ENCODE results near the gene FANK1.
"Not testable (repeated sequence)": the region's sequence is repeated elsewhere in the genome, so short reads cannot be mapped to it uniquely, and the experiment has no call there.

FANK1 gene

GRCh38 chr10:125955766-125956165, 59.4 kb downstream of the FANK1 start:
- no peak overlapping the region for H3K4me3 ChIP-seq
- no peaks in the 10 kb centered on the region for H3K36me3 ChIP-seq
- intact Hi-C loops (cut with DNase I; ENCODE audit: low total_unique reads): no loop called here
- no peaks in the 10 kb centered on the region for H3K4me1 ChIP-seq
- no peaks in the 10 kb centered on the region for H3K27me3 ChIP-seq
- no peak for DNase-seq
- H3K9me3 ChIP-seq: peaks cover 0 to 50% (median 21%) of the 10 kb centered on the region in 3 donors
- no peak for TF ChIP-seq CTCF (IDR thresholded peaks at IDR 0.05)
- H3K27ac ChIP-seq: no peak overlapping the region

- intact Hi-C loops (cut with DNase I; ENCODE audit: low total_unique reads): no loop called here
- H3K27me3 ChIP-seq: no peaks in the 10 kb centered on the region
- no peak for TF ChIP-seq CTCF (IDR thresholded peaks at IDR 0.05)
These were observed 65.4 kb downstream of the FANK1 start for GRCh38 chr10:125961743-125962142.

GRCh38 chr10:125962200-125962599, 65.8 kb downstream of the FANK1 start:
- H3K4me1 ChIP-seq: no peaks in the 10 kb centered on the region
- peaks cover 0 to 3% (median 0%) of the 10 kb centered on the region in 3 donors for H3K9me3 ChIP-seq
- no peak for TF ChIP-seq CTCF (IDR thresholded peaks at IDR 0.05)
- intact Hi-C loops (cut with DNase I; ENCODE audit: low total_unique reads): no loop called here
- H3K36me3 ChIP-seq: no peaks in the 10 kb centered on the region
- no peak overlapping the region for H3K27ac ChIP-seq
- DNase-seq: no peak
- no peaks in the 10 kb centered on the region for H3K27me3 ChIP-seq
- no peak overlapping the region for H3K4me3 ChIP-seq

More at GRCh38 chr10:125961743-125962142, 65.4 kb downstream of the FANK1 start:
- no peak overlapping the region for H3K4me3 ChIP-seq
- no peaks in the 10 kb centered on the region for H3K4me1 ChIP-seq
- H3K9me3 ChIP-seq: peaks cover 0 to 4% (median 3%) of the 10 kb centered on the region in 3 donors
- H3K27ac ChIP-seq: no peak overlapping the region
- DNase-seq: no peak
- no peaks in the 10 kb centered on the region for H3K36me3 ChIP-seq

- Histone ChIP-seq H3K4me3 (no peak overlapping the region), H3K27ac (no peak overlapping the region), H3K4me1 (no peaks in the 10 kb centered on the region), H3K36me3 (no peaks in the 10 kb centered on the region), H3K27me3 (no peaks in the 10 kb centered on the region), H3K9me3 (peaks cover 0 to 3% (median 0%) of the 10 kb centered on the region in 3 donors)
- intact Hi-C loops (cut with DNase I; ENCODE audit: low total_unique reads): no loop called here
- DNase-seq: no peak
- no peak for TF ChIP-seq CTCF (IDR thresholded peaks at IDR 0.05)
These were observed 68.2 kb downstream of the FANK1 start for GRCh38 chr10:125964558-125964957.

- no peak for DNase-seq
- no peak for TF ChIP-seq CTCF (IDR thresholded peaks at IDR 0.05)
These were observed 71.2 kb downstream of the FANK1 start for GRCh38 chr10:125967533-125967932.

GRCh38 chr10:125970077-125970630, 73.8 kb downstream of the FANK1 start:
- not testable (repeated sequence) for H3K9me3 ChIP-seq

More at GRCh38 chr10:125967533-125967932, 71.2 kb downstream of the FANK1 start:
- Histone ChIP-seq H3K4me3 (no peak overlapping the region), H3K27ac (no peak overlapping the region), H3K27me3 (no peaks in the 10 kb centered on the region), H3K36me3 (no peaks in the 10 kb centered on the region), H3K4me1 (no peaks in the 10 kb centered on the region), H3K9me3 (no peaks in the 10 kb centered on the region)
- intact Hi-C loops (cut with DNase I; ENCODE audit: low total_unique reads): no loop called here

More at GRCh38 chr10:125970077-125970630, 73.8 kb downstream of the FANK1 start:
- H3K27ac ChIP-seq, H3K27me3 ChIP-seq, H3K4me1 ChIP-seq, H3K36me3 ChIP-seq, DNase-seq, H3K4me3 ChIP-seq: not testable (repeated sequence)
- intact Hi-C loops (cut with DNase I; ENCODE audit: low total_unique reads): loop anchor here (10.0 kb wide), 1 partner anchor 535 kb away; no protein-coding TSS in a partner anchor
